Brain pericyte (primary cell): Measurements from ENCODE around the gene IKZF2.

Experiments used
- DNase-seq: peaks from one replicate; pipeline ENCODE4 v3.0.0-alpha.2; 2012; ENCODE audit warnings: low read depth, low spot score

IKZF2 gene

DNA sequence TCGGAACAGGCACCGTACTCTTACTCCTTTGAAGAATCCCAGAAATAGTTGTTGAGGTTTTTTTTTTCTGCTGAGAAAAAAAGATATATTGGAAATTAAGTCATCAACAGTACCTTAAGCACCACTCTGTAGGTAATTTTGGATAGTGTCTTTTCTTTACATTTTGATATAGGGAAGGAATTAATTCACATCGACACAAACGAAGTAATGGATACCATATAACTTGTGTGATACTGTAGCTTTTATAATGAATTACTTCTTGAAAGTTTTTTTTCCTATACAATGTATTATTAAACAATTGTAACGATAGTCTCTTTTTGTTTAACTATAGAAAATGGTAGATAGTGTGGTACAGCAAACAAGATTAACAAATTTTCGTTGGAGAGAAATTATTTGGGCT is 1.5 kb upstream of the IKZF2 start:
- no peak for DNase-seq

GRCh38 chr2:213152065-213152794 is 818 bp upstream of the IKZF2 start:
- DNase-seq = peak; percentile 22

GRCh38 chr2:213150315-213151097 is 906 bp downstream of the IKZF2 start:
- no peak for DNase-seq

- no peak for DNase-seq
Observed at GRCh38 chr2:213149949-213150314, 1.5 kb downstream of the IKZF2 start.

DNA sequence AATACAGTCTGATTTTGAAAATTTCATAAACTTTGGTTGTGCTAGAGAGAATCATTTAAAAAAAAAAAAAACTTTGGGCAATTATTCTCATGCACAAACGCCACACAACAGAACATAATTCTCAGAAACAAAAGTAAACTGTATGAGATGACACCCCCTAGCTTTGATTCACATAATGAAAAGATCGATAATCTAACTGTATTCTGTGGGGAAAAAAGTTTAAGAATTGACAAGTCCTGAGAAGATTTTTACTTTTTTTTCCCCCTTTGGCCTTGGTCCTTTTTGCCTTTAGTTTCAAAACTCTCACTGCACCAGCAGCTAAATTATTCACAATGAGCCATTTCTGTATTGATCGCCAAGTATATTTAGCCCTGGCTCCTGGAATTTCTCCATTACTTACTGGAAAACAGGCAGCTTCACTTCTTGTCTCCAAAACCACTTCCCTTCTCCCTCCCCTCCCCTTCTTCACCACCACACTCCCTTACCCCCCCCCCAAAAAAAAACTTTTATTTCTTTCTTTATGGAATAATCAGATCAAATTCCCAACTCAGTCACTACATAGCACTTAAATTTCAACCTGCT is 2.0 kb downstream of the IKZF2 start:
- DNase-seq = no peak

- DNase-seq = no peak
Observed at GRCh38 chr2:213148572-213149261, 2.7 kb downstream of the IKZF2 start.

GRCh38 chr2:213147538-213147937 is 3.9 kb downstream of the IKZF2 start:
- DNase-seq = no peak

DNA sequence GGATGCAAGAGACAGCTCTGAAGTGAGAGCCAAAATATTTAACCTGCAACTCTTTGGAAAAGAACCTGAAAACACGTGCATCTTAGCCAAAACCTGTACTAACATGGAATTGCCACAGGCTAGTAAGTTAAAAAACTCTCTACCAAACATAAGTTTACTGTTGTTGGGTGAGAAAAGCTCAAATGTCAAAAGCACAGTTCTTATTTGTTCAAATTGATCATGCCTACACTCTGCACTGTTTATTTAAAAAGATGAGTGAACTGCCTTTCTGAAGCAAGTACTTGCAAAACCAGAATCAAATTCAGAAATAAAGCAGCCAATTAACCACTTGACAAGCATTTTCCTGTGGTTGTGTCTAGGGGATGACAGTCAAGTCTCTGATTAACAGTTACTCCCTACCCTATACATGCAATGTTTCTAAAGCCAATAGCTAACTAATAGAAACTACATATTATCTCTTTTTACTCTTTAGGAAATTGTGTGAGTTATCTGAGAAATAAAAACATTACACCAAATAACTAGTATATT is 5.6 kb downstream of the IKZF2 start:
- no peak for DNase-seq

DNA sequence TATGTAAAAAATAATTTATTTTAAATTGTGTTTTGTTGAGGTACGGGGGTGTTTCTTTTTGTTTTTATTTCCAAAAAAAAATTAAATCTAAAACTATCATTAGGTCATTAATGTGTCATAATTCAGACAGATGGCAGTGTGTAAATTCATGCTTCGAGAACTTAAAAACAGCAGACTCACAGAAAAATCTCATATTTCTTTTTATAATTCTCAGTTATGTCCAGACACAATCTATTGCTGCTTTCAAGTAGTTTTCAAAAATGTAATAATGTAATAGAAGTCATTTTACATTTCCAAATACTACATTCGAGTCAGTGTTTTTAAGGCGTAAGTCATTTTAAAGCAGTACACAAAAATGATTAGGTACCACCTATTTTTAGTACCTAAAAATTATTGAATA is 14.3 kb downstream of the IKZF2 start:
- DNase-seq = no peak

DNA sequence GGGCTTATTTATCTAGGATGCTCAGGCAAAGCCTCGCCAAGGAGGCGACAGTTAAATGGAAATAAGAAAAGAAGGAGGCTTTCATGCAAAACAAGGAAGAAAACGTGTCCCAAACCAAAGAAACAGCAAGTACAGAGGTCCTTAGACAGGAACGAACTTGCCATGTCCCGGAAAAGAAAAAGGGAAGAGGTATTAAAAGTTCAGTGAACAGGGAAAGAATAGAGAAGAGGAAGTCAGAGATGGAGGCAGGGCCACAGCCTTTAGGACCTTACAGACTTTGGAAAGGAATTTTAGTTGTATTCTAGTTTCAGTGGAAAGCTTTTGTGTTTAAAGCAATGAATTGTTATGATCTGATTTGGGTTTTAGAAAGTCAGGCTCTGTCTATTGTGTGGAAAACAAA is 22.1 kb downstream of the IKZF2 start:
- no peak for DNase-seq

DNA sequence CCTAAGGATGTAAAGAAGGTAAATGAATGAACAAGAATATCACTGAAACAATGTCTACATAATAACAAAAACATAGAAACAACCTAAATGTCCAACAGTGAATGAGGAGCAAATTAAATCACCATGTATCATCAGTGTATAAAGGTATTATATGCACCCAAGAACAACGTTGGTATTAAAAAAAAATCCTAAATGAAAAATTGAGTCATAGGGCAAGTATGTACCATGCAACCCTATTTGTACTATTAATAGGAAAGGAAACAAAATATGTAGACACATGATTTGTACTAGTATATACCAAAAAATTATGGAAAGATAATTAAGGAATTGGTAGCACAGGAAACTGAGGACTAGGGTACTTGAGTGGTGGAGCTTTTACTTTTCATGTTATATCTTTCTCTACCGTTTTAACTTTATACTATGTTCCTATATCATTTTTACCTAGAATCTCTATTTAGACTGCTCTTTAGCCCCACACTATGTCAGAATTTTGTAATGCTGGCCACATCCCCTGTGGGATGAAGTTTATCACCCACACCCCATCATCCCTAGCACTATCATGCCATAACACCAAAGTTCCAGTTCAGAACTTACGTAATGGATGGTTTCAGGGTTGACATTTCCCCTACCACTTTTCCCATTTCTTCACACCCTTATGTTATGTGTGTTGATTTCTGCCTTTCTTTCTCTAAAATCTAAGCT is 25.6 kb downstream of the IKZF2 start:
- no peak for DNase-seq

DNA sequence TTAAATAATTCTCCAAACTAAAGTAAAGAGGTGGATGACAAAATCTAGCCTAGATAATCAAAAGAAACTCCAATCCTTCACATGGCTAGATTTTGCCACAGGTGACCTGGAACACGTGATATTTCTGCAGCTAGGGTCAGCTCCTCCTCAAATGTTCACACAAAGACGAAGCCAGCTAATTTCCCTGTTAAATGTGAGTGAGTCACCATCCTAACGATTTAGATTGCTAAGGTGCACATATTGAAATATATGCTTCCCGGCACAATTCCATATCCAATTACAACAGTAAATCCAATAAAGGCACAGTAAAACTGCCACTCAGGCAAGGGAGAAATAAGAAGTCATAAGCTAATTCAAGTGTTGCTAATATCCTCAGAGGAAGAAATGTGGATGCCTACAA is 28.7 kb downstream of the IKZF2 start:
- DNase-seq = no peak

GRCh38 chr2:213121690-213122089 is 29.7 kb downstream of the IKZF2 start:
- DNase-seq = no peak

DNA sequence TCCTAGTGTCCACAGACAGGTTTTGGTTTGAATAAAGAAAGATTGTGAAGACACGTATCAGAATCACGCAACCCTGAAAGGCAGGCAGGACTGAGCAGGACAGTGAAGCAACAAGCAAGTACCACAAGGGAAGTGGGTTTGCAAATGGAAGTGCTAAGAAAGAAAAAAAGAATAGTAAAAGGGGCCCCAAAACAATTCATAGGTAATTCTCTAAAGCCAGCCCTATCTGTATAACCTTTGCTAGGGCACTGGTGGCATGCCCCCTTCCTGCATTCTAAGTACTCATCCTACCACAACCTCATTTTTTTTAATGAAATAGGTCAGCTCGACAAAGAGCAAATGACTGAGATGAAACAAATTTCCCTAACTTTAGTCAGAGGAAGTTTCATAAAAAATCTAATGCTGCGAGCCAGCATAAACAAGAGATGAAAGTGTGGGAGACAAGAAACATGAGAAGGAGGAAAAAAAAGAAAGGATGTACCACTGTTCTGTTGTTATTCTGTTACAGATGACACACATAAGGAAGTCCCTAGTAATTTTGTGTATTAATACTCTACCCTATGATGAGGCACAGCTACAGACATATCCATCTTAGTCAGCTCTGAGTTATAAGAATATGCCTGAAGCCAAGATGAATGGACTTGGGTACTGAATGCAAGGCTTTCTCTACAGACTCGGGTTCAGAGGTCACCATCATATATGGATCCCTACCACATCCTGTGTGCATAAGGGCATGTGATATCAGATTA is 32.2 kb downstream of the IKZF2 start:
- peak; percentile 32 for DNase-seq

DNA sequence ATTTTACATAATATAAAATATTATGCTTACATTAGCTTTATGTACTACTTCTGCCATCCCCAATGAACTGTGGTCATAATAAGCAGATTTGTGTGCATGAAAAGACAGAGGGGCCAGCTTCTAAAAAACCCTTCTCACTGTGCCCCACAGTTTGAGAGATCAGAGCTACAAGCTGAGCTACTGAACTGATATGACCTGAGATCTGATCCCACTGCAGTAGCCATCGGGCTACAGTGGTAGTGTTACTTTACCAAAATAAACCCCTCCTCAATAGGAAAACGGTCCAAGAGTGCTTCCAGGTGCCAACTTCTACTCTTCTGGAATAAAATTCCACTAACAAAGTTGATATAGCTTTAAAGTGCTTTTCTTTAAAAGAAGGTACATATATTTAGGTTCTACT is 43.1 kb downstream of the IKZF2 start:
- no peak for DNase-seq

GRCh38 chr2:213107728-213108127 is 43.7 kb downstream of the IKZF2 start:
- no peak for DNase-seq

DNA sequence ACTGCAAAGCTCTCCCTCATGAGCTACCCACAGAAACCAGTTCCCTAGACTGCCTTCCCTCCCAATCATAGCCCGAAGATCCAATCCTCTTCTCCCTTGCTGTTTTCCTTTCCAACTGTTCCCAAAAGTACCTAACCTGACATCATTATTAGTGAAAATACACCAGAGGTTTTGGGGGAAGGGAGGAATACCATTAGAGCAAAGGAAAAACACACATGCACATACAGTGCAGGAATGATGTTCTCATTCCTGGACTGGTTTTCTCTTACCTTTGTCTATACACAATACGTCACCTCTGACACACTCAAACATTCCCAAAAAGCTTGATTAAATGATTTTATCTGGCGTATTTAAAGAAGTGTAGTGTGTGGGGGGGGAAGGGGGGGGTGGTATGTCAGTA is 46.2 kb downstream of the IKZF2 start:
- DNase-seq = no peak

DNA sequence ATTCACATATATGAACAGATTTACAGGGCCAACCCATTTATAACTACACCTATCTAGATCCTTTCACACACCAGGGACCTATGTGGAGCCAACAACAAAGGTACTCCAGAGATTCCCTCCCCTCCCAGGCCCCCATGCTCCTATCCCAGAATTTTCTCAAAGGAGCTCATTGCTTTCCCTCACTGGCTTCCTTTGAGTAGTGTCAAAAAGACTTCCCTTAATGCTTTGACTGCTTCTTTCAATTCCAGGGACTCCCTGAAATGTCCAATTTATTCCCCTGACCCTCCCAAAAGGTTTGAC is 46.6 kb downstream of the IKZF2 start:
- DNase-seq = no peak

DNA sequence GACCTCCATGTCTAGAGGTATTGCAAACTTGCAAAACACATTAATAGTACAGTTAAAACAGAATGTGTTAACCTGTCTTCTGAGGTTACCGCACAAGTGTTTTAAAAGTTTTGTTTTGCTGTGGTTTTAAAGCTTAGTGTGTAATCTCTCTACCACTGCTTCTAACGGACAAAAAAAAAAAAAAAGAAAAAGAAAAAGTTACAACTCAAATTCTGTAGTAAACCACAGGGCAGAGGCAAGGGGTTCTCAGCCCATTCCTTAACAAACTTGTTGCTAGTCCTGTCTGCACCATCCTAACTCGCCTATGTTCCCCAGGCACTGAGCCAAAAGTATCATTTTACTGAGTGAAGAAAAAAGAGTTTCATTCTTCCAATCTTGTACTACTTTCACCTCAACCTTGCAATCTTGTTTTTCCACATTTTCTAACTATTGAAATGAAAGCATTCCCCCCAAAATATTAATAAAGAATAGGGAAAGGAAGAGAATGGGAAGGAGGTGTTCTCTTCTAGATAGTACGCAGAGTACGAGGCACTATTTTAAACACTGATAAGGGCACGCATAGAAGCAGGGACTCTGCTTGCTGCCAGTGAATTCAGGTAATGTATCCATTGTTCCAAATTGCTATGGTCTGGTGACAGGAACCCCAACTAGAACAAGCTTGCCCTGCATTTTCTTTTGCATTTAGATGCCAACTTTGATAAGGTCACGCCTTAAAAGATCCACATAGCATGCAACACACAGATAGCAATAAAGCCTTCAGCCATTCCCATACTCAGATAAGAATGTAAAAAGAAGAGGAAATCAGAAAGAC is 47.1 kb downstream of the IKZF2 start:
- no peak for DNase-seq
